Fibroblast of mammary gland (primary cell): Measurements from ENCODE around the gene NUP93.

Source experiments
- DNase-seq: peaks from one replicate; pipeline ENCODE4 v3.0.0-alpha.2; 2010; ENCODE audit warnings: low read depth
- H3K4me3 ChIP-seq: 2 replicates; pipeline ENCODE4 v1.5.1; 2011; ENCODE audit warnings: low read depth, mild to moderate bottlenecking, low read length, moderate library complexity; ENCODE audit not compliant: control insufficient read depth
- CTCF ChIP-seq: conservative IDR thresholded peaks from 2 replicates; pipeline ENCODE4 v1.5.1; 2011; ENCODE audit warnings: low read depth, low read length, inconsistent platforms; ENCODE audit not compliant: control insufficient read depth, insufficient read depth

NUP93 gene

GRCh38 chr16:56860226-56861020 lies 130.5 kb downstream of the NUP93 start:
- H3K4me3 ChIP-seq, result no peak overlapping the region
- no peak for TF ChIP-seq CTCF
- DNase-seq, result no peak

GRCh38 chr16:56861092-56861610 lies 131.2 kb downstream of the NUP93 start:
- no peak overlapping the region for H3K4me3 ChIP-seq
- TF ChIP-seq CTCF, result no peak
- DNase-seq, result no peak

GRCh38 chr16:56861756-56862155 lies 131.8 kb downstream of the NUP93 start:
- no peak overlapping the region for H3K4me3 ChIP-seq
- TF ChIP-seq CTCF, result no peak
- DNase-seq, result no peak

GRCh38 chr16:56862776-56863175 lies 132.8 kb downstream of the NUP93 start:
- no peak for DNase-seq
- TF ChIP-seq CTCF, result no peak
- no peak overlapping the region for H3K4me3 ChIP-seq

GRCh38 chr16:56864960-56865359 lies 135.0 kb downstream of the NUP93 start, which contains the start of gene SLC12A3:
Gene SLC12A3 (plus strand): TSS chr16:56865207. CDS start chr16:56865236, 29 bp downstream.
- no peak within 1 kb of the TSS for H3K4me3 ChIP-seq
- TF ChIP-seq CTCF, result no peak
- DNase-seq, result no peak

GRCh38 chr16:56865394-56866062 lies 135.6 kb downstream of the NUP93 start:
- no peak for DNase-seq
- H3K4me3 ChIP-seq, result no peak overlapping the region
- TF ChIP-seq CTCF, result no peak
